Globus pallidus (tissue), 1 donor: Measurements from ENCODE around the gene ARHGAP30.
A peak's percentile ranks its signal among the peaks of the same experiment; 100 is the strongest.
"Not testable (repeated sequence)": the region's sequence is repeated elsewhere in the genome, so short reads cannot be mapped to it uniquely, and the experiment has no call there.

Experiments used
- DNase-seq: peaks from one replicate; pipeline ENCODE4 v3.0.0-alpha.2; 2015; ENCODE audit warnings: low spot score

Gene ARHGAP30

DNA sequence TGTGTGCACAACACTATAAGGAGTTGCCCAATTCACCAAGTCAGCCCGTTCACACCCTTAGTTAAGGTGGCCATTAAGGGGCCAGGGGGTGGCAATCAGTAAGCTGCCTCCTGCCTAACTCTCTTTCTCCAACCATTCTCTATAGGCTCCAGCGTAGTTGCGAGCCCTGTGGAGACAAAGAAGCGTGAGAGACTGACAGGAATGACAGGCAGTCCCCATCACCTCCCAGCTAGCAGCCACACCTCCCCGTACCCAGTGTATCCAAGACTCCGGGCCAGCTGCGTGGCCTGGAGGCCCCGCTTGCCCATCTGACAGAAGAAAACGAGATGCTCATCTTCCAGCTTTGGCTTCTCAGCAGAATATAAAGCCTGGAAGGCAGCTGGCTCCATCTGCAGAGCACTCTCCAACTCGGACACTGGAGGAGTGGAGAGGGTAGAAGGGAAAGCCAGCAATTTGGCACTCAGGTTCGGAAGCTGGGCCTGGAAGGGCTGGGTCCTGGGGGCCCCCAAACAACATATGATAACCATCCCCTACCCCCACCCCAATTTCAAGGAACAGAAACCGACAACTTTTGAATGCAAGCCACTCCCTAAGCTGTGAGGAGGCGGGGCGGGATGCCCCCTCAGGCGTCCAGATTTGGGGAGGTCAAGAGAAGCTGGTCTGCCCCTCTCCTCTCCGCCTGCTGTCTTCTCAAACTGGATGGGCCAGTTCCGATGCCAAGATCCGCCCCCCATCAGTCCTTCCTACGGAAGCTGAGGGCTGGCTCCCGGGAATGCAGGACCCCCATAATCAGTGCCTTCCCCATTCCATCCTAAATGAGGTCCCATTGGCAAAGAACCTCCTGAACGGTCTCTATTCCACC is 31.8 kb downstream of the ARHGAP30 start:
- no peak for DNase-seq

DNA sequence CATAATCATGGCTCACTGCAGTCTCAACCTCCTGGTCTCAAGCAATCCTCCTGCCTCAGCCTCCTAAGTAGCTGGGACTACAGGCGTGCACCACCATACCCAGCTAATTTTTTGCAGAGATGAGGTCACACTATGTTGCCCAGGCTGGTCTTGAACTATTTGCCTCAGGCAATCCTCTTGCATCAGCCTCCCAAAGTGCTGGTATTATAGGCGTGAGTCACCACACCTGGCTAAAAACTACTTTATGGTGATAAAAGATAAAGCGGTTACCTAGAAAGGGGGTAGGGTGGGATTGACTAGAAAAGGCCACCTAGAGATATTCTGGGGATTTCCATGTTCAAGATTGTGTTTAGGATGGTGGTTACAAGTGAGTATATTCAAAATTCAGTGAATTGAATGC is 35.9 kb downstream of the ARHGAP30 start:
- DNase-seq: no peak

DNA sequence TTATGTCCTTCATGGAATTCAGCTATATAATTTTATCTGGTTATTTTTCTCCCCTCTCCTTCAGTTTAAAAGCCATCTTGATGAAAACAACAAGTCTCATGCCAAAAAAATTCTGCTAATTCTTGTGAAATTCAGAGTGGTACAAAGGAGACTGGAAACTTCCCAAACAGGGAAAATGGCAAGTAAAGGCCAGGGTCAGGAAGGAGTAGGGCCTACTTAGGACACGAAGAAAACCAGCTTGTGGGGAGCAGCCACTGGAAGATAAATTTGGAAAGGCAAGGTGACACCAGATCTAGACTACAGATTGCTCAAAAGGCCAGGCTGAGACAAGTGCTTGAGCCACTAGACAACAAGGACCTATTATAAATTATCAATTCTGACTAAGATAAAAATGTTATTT is 37.3 kb downstream of the ARHGAP30 start:
- no peak for DNase-seq

DNA sequence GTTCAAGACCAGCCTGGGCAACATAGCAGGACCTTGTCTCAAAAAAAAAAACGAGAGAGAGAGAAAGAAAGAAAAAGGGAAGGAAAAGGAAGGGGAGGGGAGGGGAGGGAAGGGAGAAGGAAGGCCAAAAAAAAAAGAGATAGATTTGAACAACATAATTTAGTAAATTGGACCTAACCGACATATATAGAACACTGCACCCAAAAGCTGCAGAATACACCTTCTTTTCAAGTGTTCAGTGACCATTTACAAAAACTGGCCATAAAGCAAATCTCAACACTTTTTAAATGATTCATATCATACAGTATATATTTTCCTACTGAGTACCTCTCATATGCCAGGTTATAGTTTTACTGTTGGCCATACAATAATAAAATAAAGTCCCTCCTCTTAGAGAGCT is 37.8 kb downstream of the ARHGAP30 start:
- no peak for DNase-seq

DNA sequence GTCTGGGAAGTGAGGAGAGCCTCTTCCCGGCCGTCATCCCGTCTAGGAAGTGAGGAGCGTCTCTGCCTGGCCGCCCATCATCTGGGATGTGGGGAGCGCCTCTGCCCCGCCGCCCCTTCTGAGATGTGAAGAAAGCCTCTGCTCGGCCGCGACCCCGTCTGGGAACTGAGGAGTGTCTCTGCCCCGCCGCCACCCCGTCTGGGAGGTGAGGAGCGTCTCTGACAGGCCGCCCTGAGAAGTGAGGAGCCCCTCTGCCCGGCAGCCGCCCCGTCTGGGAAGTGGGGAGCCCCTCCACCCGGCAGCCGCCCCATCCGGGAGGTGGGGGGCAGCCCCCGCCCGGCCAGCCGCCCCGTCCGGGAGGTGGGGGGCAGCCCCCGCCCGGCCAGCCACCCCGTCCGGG is 40.2 kb downstream of the ARHGAP30 start:
- not testable (repeated sequence) for DNase-seq

DNA sequence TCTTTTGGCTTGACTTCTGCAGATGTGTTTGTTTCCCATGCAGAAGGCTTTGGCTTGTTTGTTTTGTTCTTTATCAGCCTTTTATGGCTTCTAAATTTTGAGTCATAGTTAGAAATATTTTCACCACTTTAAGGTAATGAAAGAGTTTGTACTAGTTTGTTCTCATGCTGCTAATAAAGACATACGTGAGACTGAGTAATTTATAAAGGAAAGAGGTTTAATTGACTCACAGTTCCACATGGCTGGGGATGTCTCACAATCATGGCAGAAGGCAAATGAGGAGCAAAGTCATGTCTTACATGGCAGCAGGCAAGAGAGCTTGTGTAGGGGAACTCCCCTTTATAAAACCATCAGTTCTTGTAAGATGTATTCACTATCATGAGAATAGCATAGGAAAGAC is 42.7 kb downstream of the ARHGAP30 start:
- DNase-seq: not testable (repeated sequence)

DNA sequence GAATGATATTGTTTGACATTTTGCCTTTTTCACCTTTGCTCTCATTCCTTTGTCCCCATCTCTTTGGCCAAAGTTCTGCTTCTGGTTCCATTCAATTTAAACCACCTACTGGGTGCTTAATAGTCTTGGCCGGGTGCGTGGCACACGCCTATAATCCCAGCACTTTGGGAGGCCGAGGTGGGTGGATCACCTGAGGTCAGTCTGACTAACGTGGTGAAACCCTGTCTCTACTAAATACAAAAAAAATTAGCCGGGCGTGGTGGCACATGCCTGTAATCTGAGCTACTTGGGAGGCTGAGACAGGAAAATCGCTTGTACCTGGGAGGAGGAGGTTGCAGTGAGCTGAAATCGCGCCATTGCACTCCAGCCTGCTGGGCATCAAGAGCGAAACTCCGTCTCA is 47.3 kb downstream of the ARHGAP30 start:
- DNase-seq: not testable (repeated sequence)

DNA sequence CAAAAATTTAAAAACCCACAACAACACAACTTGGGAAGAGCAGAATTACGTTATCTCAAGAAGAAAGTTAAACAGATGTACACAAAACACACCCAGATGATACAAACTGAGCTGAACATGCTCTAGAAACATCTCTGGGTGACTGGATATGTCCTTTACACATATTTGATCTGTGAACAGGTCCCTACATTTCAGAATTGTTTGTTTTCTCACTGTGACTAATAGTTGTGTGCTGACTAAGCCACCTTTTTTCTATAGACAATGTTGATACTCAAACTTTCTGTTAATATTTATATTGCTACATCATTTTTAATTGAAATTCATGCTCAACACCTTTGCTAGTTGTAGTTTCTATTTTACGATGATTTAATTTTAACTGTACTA is 47.7 kb downstream of the ARHGAP30 start:
- DNase-seq: no peak

DNA sequence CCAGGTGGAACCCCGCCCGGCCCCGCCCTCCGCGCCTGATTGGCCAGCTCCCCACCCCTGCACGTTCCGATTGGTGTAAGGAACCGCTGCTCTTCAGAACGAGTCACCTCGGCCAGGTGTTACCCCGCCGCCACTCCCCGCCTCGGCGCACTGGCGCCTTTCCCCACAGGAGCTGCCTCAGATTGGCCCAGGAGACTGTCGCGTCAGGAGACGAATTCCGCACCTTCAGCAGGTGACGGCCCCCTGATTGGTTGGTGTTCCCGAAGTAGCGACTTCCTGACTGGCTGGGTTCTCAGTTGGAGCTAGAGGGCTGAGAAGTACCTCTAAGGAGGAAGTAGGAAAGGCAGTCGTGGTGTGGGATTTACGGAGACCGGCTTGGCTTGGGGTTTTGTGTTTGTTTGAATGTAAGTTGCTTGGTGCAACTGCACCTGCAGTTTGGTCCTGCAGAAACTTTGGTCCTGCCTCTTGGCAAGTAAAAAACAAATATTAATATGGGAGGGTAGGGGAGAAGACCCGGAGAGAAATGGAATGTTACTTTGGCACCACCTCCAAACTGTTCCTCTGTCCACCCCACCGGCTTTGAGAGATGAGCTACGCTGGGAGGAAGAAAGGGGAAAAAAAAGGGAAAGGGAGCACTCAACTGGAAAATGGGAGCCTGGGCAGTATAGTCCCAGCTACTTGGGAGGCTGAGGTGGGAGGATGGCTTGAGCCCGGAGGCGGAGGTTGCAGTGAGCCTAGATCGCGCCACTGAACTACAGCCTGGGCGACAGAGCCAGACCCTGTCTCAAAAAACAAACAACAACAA is 48.3 kb downstream of the ARHGAP30 start:
- no peak for DNase-seq

DNA sequence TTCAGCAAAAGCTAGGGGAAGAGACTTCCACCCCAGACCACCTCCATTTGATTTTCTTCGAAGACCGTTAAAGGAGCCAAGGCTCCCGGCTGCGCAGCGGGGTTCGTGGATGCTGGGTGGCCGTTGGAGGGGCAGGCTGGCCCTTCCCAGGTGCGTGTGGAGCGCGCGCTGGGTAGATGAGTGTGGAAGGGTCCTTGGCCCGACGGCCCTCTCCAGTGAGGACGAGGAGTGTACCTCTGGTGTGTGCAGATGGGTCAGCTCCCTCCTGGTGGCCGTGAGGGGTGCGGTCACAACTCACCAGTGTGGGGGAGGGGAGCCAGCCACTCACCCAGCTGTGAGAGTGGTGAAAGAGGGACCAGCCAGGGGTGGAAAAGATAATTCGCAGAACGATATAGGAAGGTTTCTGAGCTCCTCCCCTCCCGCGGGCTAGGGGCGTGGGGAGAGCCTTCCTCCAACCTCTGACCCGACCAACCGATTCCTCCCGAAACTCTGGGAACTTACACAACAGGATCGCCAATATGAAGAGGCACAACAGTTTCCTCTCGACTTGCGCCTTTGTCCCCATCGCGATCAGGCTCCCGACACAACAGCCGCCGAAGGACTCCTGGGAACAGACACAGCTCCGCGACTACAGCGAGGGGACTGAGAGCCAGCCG is 49.1 kb downstream of the ARHGAP30 start, which contains the start of gene F11R:
F11R (minus strand) TSS at position 644 of the 656 bp plus-strand sequence; CDS start at position 565, 79 bp downstream.
- DNase-seq: no peak

DNA sequence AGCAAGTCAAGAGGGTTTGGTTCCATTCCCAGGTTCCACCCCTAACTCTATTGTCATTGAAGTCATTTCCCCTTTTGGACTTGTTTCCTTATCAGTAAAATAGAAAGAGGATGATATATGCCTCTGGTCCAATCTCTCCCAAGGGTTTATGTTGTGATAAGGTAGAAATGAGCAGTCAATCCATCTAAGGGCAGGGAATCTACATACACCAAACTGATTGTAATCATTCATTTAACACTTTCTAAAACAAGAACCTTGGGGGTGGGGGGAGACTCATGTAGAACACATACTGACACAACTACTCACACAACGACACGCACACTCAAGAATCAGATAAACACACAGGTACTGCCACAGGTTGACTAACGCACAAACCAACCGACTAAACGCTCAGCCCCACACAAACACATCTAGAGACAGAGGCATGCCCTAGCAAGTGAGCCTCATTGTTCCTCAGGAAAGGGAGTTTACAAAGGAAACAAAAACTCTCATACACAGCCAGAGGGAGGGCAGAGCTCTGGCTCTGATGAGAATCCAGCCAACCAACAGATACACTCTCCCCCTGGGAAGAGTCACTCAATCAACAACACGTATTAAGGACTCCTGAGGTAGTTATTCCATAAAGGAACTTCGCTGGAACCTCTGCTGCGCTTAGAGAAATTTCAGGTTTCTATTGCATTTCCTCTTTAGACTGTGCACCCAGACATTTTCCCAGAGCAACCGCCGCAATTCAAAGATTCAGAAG is 49.8 kb downstream of the ARHGAP30 start:
- no peak for DNase-seq

DNA sequence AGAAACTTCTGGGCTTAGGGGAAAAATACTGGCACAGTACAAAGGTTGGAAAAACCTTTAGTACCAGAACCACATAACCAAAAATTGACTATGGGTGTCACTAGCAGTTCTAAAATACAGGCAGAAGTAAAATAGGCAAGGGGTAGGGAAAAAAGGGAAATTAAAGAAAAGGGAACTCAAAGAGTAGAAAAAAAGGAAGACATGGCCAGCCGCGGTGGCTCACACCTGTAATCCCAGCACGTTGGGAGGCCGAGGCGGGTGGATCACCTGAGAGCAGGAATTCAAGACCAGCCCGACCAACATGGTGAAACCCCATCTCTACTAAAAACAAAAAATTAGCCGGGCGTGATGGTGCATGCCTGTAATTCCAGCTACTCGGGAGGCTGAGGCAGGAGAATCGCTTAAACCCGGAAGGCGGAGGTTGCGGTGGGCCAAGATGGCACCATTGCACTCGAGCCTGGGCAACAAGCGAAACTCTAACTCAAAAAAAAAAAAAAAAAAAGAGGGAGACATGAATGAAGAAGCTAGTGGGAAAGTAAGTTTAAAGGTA is 50.5 kb downstream of the ARHGAP30 start:
- DNase-seq: not testable (repeated sequence)

DNA sequence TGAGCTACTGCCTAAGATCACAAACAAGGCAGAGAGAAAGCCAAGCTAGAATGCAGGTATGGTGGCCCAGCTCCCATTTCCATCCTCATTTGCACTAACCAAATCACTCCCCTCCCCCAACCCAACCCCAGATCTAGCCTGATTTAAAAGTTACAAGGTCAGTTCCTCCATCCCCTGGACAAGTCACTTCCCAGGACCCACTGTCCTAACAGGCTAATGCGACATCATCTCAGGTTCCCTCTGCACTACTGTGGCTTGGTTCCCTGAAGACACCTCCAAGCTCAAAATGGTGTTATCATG is 51.1 kb downstream of the ARHGAP30 start:
- DNase-seq: no peak

DNA sequence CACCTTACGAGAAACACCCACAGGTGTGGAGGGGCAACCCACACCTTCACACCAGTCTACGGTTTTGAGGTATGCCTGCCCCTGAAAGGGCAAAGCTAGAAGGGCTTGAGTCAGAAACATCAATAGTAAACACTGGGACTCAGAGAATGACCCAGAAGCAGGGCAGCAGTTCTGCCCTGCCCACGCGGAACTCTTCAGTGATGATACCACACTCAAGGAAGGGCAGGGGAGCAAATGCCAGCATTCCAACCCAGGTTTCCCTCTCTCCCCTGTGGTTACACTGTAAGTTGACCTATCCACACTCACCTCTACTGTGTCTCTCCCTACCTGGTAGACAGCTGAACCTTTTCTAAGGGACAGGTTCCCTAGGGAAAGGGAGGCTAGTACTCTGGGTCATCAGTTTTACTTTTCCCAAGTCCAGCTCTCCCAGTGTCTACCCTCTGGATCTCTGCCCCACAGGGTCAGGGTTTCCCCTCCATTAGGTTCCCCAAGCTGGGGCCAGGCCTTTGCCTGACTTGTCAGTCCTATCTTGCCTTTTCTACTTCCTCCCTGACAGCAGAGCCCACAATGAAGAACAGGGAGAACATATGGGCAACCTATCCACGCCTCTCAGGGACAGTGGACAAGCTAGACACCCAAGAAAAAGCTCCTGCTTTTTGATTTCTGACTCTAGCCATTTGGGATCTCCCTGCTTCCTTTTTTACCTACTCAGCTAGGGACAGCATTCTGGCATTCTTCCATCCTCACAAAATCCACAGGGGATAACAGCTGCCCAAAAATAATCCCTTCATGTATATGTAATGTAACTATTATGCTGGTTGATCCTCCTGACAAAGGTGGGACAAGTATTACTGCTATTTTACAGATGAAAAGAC is 51.7 kb downstream of the ARHGAP30 start:
- no peak for DNase-seq

DNA sequence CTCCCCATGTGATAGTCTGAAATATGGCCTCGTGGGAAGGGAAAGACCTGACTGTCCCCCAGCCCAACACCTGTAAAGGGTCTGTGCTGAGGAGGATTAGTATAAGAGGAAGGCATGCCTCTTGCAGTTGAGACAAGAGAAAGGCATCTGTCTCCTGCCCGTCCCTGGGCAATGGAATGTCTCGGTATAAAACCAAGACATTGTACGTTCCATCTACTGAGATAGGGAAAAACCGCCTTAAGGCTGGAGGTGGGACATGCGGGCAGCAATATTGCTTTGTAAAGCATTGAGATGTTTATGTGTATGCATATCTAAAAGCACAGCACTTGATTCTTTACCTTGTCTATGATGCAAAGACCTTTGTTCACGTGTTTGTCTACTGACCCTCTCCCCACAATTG is 52.5 kb downstream of the ARHGAP30 start:
- DNase-seq: not testable (repeated sequence)

DNA sequence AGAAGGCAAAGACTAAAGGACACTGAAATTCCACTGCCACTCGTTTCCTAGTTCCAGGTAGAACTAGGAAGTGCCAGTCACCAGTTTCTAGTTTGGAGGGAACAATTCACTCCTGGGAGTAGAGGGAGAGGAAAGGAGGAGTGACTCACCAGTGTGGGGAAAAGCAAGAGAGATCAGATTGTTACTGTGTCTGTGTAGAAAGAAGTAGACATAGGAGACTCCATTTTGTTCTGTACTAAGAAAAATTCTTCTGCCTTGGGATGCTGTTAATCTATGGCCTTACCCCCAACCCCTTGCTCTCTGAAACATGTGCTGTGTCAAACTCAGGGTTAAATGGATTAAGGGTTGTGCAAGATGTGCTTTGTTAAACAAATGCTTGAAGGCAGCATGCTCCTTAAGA is 53.0 kb downstream of the ARHGAP30 start:
- DNase-seq: not testable (repeated sequence)

DNA sequence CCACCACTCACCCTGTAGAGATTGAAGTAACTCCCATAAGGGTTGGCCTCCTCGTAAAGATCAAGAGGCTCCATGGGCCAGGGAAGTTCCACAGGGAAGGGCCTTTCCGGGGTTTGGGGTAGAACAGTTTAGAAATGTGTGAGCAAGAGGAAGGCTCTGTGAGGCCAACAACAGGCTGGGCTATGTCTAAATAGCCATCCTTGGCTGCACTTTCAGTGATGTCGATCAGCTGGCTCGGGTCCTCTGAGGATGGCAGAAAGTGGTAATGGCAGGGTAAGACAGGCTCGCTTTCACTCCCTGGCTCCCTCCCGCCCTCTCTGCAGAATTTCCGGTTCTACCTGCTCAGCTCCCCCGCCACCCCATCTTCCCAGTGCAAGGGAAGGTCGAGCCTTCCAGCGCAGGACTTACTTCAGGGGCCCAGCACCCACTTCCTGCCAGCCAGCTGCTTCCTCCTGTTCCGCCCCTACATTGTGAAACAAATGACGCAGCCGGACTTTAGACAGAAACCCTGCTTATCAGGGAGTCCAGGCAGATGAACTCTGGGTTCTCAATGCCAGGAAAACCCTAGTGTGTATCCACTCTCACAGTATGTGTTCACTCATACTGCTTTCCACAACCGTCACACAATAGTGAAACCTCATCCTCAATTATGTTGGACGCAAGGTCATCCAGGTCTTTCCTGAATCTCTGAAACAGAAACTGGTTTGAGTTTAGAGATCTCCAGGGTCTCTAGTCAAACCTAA is 56.0 kb downstream of the ARHGAP30 start:
- peak; percentile 62 for DNase-seq

DNA sequence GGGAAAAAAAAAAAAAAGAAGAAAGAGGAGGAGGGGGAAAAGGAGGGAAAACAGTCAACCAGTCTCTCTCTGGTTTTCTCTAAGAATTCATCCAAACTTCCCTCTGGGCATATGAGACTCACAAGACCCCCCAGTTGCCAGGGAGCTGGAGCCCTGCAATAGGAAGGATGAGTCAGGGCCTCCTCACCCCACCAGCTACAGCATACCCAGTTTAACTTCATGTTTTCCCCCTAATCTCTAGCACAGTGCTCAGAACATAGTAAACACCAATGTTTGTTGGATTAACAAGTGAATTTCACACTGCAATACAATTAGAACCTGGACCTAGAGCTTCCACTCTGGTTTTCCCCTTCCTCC is 56.6 kb downstream of the ARHGAP30 start:
- no peak for DNase-seq

DNA sequence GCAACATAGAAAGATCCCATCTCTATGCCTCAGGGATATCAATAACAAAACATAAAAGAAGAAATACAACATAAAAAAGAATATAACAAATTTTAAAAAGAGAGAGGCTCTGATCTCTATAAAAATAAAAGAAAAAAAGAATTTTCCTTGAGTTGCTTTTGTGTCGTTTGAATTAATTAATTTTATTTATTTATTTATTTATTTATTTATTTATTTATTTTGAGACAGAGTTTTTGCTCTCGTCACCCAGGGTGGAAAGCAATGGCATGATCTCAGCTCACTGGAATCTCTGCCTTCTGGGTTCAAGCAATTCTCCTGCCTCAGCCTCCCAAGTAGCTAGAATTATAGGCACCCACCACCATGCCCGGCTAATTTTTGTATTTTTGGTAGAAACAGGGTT is 57.3 kb downstream of the ARHGAP30 start:
- DNase-seq: no peak

DNA sequence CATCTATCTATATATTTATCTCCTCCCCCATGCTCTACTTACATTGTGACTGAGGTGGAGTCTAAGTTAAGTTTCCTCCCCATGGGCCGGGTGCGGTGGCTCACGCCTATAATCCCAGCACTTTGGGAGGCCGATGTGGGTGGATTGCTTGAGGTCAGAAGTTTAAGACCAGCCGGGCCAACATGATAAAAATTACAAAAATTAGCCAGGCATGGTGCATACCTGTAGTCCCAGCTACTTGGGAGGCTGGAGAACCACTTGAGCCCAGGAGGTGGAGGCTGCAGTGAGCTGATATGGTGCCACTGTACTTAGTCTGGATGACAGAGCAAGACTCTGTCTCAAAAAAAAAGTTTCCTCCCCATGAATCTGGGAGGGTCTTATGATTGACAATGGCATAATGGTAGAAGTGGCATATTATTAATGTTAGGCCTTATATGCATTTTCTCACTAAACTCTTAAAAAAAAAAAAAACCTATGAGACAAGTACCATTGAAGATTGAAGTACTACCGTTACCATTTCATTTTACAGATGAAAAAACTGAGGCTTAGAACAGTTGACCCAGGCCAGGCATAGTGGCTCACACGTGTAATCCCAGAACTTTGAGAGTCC is 60.0 kb downstream of the ARHGAP30 start:
- no peak for DNase-seq
